ENCODE measurements around the gene ATP2B2. TPM values are rescaled to one million over a fixed set of nuclear protein-coding genes. Genes with fewer than 3 reads are reported as not detected.

Gene ATP2B2
- total RNA-seq, 1 experiment from 2014 or later, result not detected

GRCh38 chr3:10371789-10372188 is 133.6 kb downstream of the ATP2B2 start (continued):
- TF ChIP-seq ZBTB33 (IDR thresholded peaks at IDR 0.05; ENCODE audit: extremely low read depth, insufficient replicate concordance, low read length) (no peak), CEBPB (IDR thresholded peaks at IDR 0.05; ENCODE audit: low read depth) (no peak), ZFX (IDR thresholded peaks at IDR 0.05) (no peak), SP1 (IDR thresholded peaks at IDR 0.05; ENCODE audit: low read depth) (no peak), EZH2phosphoT487 (IDR thresholded peaks at IDR 0.05; ENCODE audit: borderline replicate concordance) (no peak), FOSL1 (IDR thresholded peaks at IDR 0.05; ENCODE audit: low read depth) (no peak), EZH2 (IDR thresholded peaks at IDR 0.05) (no peak)

- no peaks in the 10 kb centered on the region for H4K20me1 ChIP-seq (ENCODE audit: insufficient read depth)
- TF ChIP-seq YY1 (IDR thresholded peaks at IDR 0.05; ENCODE audit: extremely low read depth, insufficient replicate concordance, low read depth, low read length) (no peak), MAX (IDR thresholded peaks at IDR 0.05) (peak; percentile 53; the same call in 1 of the 2 replicates)
- H3K4me2 ChIP-seq (ENCODE audit: low read length), result peak overlapping the region; percentile 26; the same call in 1 of the 2 replicates
- RAD21 ChIA-PET (ENCODE audit: low non-redundant PET in 1 of 2, low total read pairs in 2 of 2, uncharacterized antibody in 2 of 2, unreplicated experiment in 2 of 2), result no interaction called here
- H3K9ac ChIP-seq (ENCODE audit: low read length), result no peak overlapping the region
- H2AFZ ChIP-seq (ENCODE audit: low read depth, low read length, poor library complexity, severe bottlenecking), result no peak overlapping the region
- H3K4me3 ChIP-seq (replicated peaks in 1 of 2; ENCODE audit: low read depth in 1 of 2, low read length in 2 of 2), result no peak overlapping the region
- H3K9me2 ChIP-seq (ENCODE audit: insufficient read depth), result no peaks in the 10 kb centered on the region
- peaks cover 31 to 50% of the 10 kb centered on the region in 2 experiments for H3K4me1 ChIP-seq (ENCODE audit: control insufficient read depth in 1 of 2, insufficient read depth in 2 of 2, low read length in 2 of 2)
- no peak overlapping the region for H3K27ac ChIP-seq (ENCODE audit: low read depth, low read length)
- CTCF ChIA-PET, result no interaction called here
- intact Hi-C loops (cut with micrococcal nuclease), result no loop called here
- H3K79me2 ChIP-seq (ENCODE audit: insufficient read depth, low read length), result no peaks in the 10 kb centered on the region
- ATAC-seq, result no peak
- H3K36me3 ChIP-seq (ENCODE audit: control insufficient read depth in 1 of 2, insufficient read depth in 2 of 2, low read length in 2 of 2), result no peaks in the 10 kb centered on the region
- H3K9me3 ChIP-seq (ENCODE audit: control insufficient read depth in 1 of 2, insufficient read depth in 1 of 2, low read depth in 1 of 2, low read length in 2 of 2), result no peaks in the 10 kb centered on the region
- no peaks in the 10 kb centered on the region for H3K27me3 ChIP-seq (ENCODE audit: insufficient read depth, low read length)
- no TSS peak for BruUV-seq (replicated peaks)
- DNase-seq (ENCODE audit: low read depth, low spot score), result no peak
- POLR2A ChIA-PET, result no interaction called here
These were observed 134.2 kb downstream of the ATP2B2 start for GRCh38 chr3:10371167-10371566.

All from HCT116 (cell line).